Neural cell (in vitro differentiated cells): Measurements from ENCODE around the gene PRRG4. TPM values are rescaled to one million over a fixed set of nuclear protein-coding genes. Genes with fewer than 3 reads are reported as not detected.

Source experiments
- H2AFZ ChIP-seq: fragments of 200-600, 300-800 bp; sonication (generic), shearing (Covaris generic); 2 replicates; pipeline ENCODE4 v1.6.0; 2014; ENCODE audit warnings: low read depth, mild to moderate bottlenecking, antibody characterized with exemption, low read length, moderate library complexity
- H3F3A ChIP-seq: fragments of 200-600 bp; shearing (Covaris generic); 2 replicates; pipeline ENCODE4 v1.6.1; 2016; ENCODE audit warnings: mild to moderate bottlenecking, moderate library complexity, mixed read lengths, antibody characterized with exemption, low read length; ENCODE audit not compliant: insufficient read depth, poor library complexity, severe bottlenecking
- H3K27ac ChIP-seq: fragments of 200-600, 300-800 bp; sonication (generic), shearing (Covaris generic); 2 replicates; pipeline ENCODE4 v1.5.1; 2014; ENCODE audit warnings: mild to moderate bottlenecking, low read length, moderate library complexity
- H3K27me3 ChIP-seq: fragments of 300-800, 200-600 bp; sonication (generic), shearing (Covaris generic); 2 replicates; pipeline ENCODE4 v1.6.0; 2014; ENCODE audit warnings: mild to moderate bottlenecking, low read depth, low read length, moderate library complexity; ENCODE audit not compliant: insufficient read depth
- H3K36me3 ChIP-seq: fragments of 300-800, 200-600 bp; sonication (generic), shearing (Covaris generic); 2 replicates; pipeline ENCODE4 v1.5.1; 2014; ENCODE audit warnings: mild to moderate bottlenecking, antibody characterized with exemption, low read length, moderate library complexity; ENCODE audit not compliant: insufficient read depth
- H3K4me2 ChIP-seq: fragments of 300-800, 200-600 bp; sonication (generic), shearing (Covaris generic); 2 replicates; pipeline ENCODE4 v1.6.0; 2014; ENCODE audit warnings: mild to moderate bottlenecking, low read length
- H3K4me3 ChIP-seq: fragments of 300-800, 200-600 bp; sonication (generic), shearing (Covaris generic); 2 replicates; pipeline ENCODE4 v1.5.1; 2014; ENCODE audit warnings: mild to moderate bottlenecking, low read length, moderate library complexity
- H3K79me2 ChIP-seq: fragments of 200-600 bp; shearing (Covaris generic); replicated peaks from 2 replicates; pipeline ENCODE4 v1.6.0; 2014; ENCODE audit warnings: mild to moderate bottlenecking, low read length, moderate library complexity; ENCODE audit not compliant: insufficient read depth
- H3K9ac ChIP-seq: fragments of 300-800, 200-600 bp; sonication (generic), shearing (Covaris generic); 2 replicates; pipeline ENCODE4 v1.6.1; 2016; ENCODE audit warnings: mild to moderate bottlenecking, low read length, mixed read lengths
- H3K9me2 ChIP-seq: fragments of 200-600 bp; shearing (Covaris generic); 2 replicates; pipeline ENCODE4 v1.6.1; 2016; ENCODE audit warnings: mild to moderate bottlenecking, low read length, mixed read lengths; ENCODE audit not compliant: insufficient read depth
- H3K9me3 ChIP-seq: fragments of 200-600, 300-800 bp; sonication (generic), shearing (Covaris generic); 2 replicates; pipeline ENCODE4 v1.6.1; 2016; ENCODE audit warnings: mild to moderate bottlenecking, mixed run types, low read length, moderate library complexity, mixed read lengths
- H4K20me1 ChIP-seq: fragments of 200-600 bp; shearing (Covaris generic); 2 replicates; pipeline ENCODE4 v1.6.1; 2016; ENCODE audit warnings: mild to moderate bottlenecking, mixed run types; ENCODE audit not compliant: insufficient read depth
- CTCF ChIP-seq: fragments of 450-650 bp; IDR thresholded peaks from 2 replicates; pipeline ENCODE4 v1.5.1; 2014; ENCODE audit warnings: antibody characterized with exemption, mild to moderate bottlenecking, moderate library complexity; ENCODE audit not compliant: poor library complexity, severe bottlenecking
- EP300 ChIP-seq: fragments of 450-650 bp; conservative IDR thresholded peaks from 2 replicates; pipeline ENCODE4 v1.6.1; 2014; ENCODE audit warnings: antibody characterized with exemption, mild to moderate bottlenecking, moderate library complexity; ENCODE audit not compliant: poor library complexity, severe bottlenecking
- EZH2 ChIP-seq: fragments of 200-600, 300-800 bp; shearing (Covaris generic), sonication (generic); IDR thresholded peaks from 2 replicates; pipeline ENCODE4 v1.6.1; 2014; ENCODE audit warnings: antibody characterized with exemption, low read length, borderline replicate concordance, mild to moderate bottlenecking; ENCODE audit not compliant: insufficient read depth, poor library complexity, severe bottlenecking
- MXI1 ChIP-seq: fragments of 450-650 bp; conservative IDR thresholded peaks from 2 replicates; pipeline ENCODE4 v1.6.1; 2014; ENCODE audit warnings: antibody characterized with exemption, mild to moderate bottlenecking; ENCODE audit not compliant: poor library complexity, severe bottlenecking
- POLR2AphosphoS5 ChIP-seq: IDR thresholded peaks from 2 replicates; pipeline ENCODE4 v1.6.1; 2012
- RAD21 ChIP-seq: fragments of 450-650 bp; conservative IDR thresholded peaks from 2 replicates; pipeline ENCODE4 v1.6.1; 2014; ENCODE audit warnings: antibody characterized with exemption, mild to moderate bottlenecking, moderate library complexity
- REST ChIP-seq: IDR thresholded peaks from 2 replicates; pipeline ENCODE4 v1.6.1; 2012; ENCODE audit warnings: borderline replicate concordance
- SMC3 ChIP-seq: fragments of 450-650 bp; conservative IDR thresholded peaks from 2 replicates; pipeline ENCODE4 v1.6.1; 2014; ENCODE audit warnings: antibody characterized with exemption, mild to moderate bottlenecking, moderate library complexity; ENCODE audit not compliant: poor library complexity
- TAF1 ChIP-seq: IDR thresholded peaks from 2 replicates; pipeline ENCODE4 v1.6.1; 2012; ENCODE audit warnings: low read depth
- polyA plus RNA-seq: library from polyadenylated mRNA; depleted of rRNA; stranded (reverse); fragments of >200 nt; gene quantifications from 2 replicates; pipeline ENCODE4 v1.2.3, GENCODE V29; 2014

Gene PRRG4
- polyA plus RNA-seq, 1 donor from 2014 or later: not detected

GRCh38 chr11:32827276-32827675 lies 2.5 kb upstream of the PRRG4 start:
- Histone ChIP-seq H3K4me3 (no peak overlapping the region), H4K20me1 (no peaks in the 10 kb centered on the region), H3K36me3 (no peaks in the 10 kb centered on the region), H3K4me2 (no peak overlapping the region), H3F3A (no peaks in the 10 kb centered on the region), H2AFZ (no peak overlapping the region), H3K79me2 (no peaks in the 10 kb centered on the region), H3K27me3 (peaks cover 40% of the 10 kb centered on the region), H3K9ac (no peak overlapping the region), H3K9me2 (no peaks in the 10 kb centered on the region), H3K27ac (no peak overlapping the region), H3K9me3 (no peaks in the 10 kb centered on the region)
- TF ChIP-seq TAF1: no peak
- TF ChIP-seq SMC3: no peak
- TF ChIP-seq EP300: no peak
- TF ChIP-seq EZH2: no peak
- TF ChIP-seq CTCF: no peak
- TF ChIP-seq POLR2AphosphoS5: no peak
- no peak for TF ChIP-seq MXI1
- no peak for TF ChIP-seq REST
- TF ChIP-seq RAD21: no peak

- Histone ChIP-seq H3K27ac (no peak overlapping the region), H3K27me3 (peaks cover 40% of the 10 kb centered on the region), H3K9me2 (no peaks in the 10 kb centered on the region), H3K4me2 (no peak overlapping the region), H3K36me3 (no peaks in the 10 kb centered on the region), H2AFZ (no peak overlapping the region), H3K9ac (peak overlapping the region; percentile 5), H4K20me1 (no peaks in the 10 kb centered on the region), H3K4me3 (peak overlapping the region; percentile 65), H3F3A (no peaks in the 10 kb centered on the region), H3K9me3 (no peaks in the 10 kb centered on the region), H3K79me2 (no peaks in the 10 kb centered on the region)
- TF ChIP-seq POLR2AphosphoS5 (no peak), MXI1 (no peak), CTCF (no peak)
Observed at GRCh38 chr11:32829157-32829679, 509 bp upstream of the PRRG4 start.
